ENCODE results near the gene ZNF554.

The ZNF554 gene

DNA sequence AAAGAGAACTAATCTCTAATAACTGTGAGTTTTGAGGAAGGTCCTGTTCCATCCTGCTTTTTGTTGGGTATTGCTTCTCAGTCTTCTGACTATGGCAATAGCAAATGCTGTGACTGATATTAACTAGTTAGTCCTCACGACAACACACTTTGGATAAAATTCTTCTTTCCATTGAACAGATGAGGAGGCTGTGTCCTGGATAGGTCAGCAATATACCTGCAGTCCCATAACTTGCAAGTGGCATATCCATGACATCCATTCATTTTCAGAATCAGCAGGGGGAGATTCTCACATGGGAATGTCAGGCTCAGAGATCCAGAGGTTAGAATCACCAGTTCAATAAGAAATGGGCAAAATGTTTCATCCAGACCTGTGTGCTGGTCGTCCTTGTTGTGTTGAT, 7.4 kb downstream of the ZNF554 start:
- Histone ChIP-seq H3K36me3 (ENCODE audit: control insufficient read depth in 1 of 2, insufficient read depth in 2 of 2, low read length in 2 of 2) (peaks cover 8 to 23% of the 10 kb centered on the region in 2 donors), H3K4me3 (ENCODE audit: low read depth in 1 of 2, low read length in 2 of 2) (no peak overlapping the region), H3K9me3 (ENCODE audit: control insufficient read depth in 1 of 2, low read length in 2 of 2) (peaks cover 6 to 16% of the 10 kb centered on the region in 2 donors), H3K27me3 (ENCODE audit: control insufficient read depth in 1 of 2, insufficient read depth in 2 of 2, low read length in 2 of 2) (no peaks in the 10 kb centered on the region), H3K9ac (ENCODE audit: low read depth in 1 of 2, low read length in 2 of 2) (no peak overlapping the region), H3K27ac (ENCODE audit: low read depth, low read length) (no peak overlapping the region), H3K4me1 (ENCODE audit: control insufficient read depth in 1 of 2, insufficient read depth in 2 of 2, low read length in 2 of 2) (no peaks in the 10 kb centered on the region)

DNA sequence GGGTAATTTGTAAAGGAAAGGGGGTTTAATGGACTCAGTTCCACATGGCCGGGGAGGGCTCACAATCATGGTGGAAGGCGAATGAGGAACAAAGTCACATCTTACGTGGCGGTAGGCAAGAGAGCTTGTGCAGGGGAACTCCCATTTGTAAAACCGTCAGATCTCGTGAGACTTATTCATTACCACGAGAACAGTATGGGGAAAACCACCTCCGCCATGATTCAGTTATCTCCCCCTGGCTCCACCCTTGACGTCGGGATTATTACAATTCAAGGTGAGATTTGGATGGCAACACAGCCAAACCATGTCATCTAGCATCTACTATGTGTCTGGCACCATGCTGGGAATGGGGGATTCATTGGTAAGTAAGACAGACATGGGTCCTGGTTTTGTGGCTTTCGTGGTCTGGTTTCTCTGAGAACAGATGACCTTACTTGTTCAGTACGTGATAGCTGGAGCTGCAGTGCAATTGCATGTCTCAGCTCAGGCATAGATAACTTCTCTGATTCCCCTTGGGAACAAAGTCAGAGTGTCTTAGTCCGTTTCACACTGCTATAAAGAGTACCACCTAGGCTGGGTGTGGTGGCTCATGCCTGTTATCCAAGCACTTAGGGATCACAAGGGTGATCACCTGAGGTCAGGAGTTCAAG, 8.3 kb downstream of the ZNF554 start:
- Histone ChIP-seq H3K4me1 (ENCODE audit: control insufficient read depth in 1 of 2, insufficient read depth in 2 of 2, low read length in 2 of 2) (no peaks in the 10 kb centered on the region), H3K9ac (ENCODE audit: low read depth in 1 of 2, low read length in 2 of 2) (no peak overlapping the region), H3K4me3 (ENCODE audit: low read depth in 1 of 2, low read length in 2 of 2) (no peak overlapping the region), H3K27ac (ENCODE audit: low read depth, low read length) (no peak overlapping the region), H3K36me3 (ENCODE audit: control insufficient read depth in 1 of 2, insufficient read depth in 2 of 2, low read length in 2 of 2) (peaks cover 17 to 31% of the 10 kb centered on the region in 2 donors), H3K9me3 (ENCODE audit: control insufficient read depth in 1 of 2, low read length in 2 of 2) (peaks cover 15 to 25% of the 10 kb centered on the region in 2 donors), H3K27me3 (ENCODE audit: control insufficient read depth in 1 of 2, insufficient read depth in 2 of 2, low read length in 2 of 2) (no peaks in the 10 kb centered on the region)

DNA sequence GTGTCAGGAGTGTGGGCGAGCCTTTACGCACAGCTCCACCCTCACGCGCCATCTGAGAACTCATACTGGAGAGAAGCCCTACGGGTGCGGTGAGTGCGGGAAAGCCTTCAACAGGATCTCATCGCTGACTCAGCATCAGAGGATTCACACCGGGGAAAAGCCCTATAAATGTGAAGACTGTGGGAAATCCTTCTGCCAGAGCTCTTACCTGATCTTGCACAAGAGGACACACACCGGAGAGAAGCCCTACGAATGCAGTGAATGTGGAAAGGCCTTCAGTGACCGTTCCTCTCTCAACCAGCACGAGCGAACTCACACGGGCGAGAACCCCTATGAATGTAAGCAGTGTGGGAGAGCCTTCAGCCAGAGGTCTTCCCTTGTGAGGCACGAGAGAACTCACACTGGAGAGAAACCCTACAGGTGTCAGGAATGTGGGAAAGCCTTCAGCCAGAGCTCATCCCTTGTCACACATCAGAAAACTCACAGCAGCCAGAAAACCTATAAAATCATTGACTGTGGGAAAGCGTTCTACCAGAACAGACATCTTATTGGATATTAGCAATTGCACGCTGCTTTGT, 14.7 kb downstream of the ZNF554 start:
- Histone ChIP-seq H3K36me3 (ENCODE audit: control insufficient read depth in 1 of 2, insufficient read depth in 2 of 2, low read length in 2 of 2) (peaks cover 26 to 34% of the 10 kb centered on the region in 2 donors), H3K27me3 (ENCODE audit: control insufficient read depth in 1 of 2, insufficient read depth in 2 of 2, low read length in 2 of 2) (no peaks in the 10 kb centered on the region), H3K4me1 (ENCODE audit: control insufficient read depth in 1 of 2, insufficient read depth in 2 of 2, low read length in 2 of 2) (no peaks in the 10 kb centered on the region), H3K4me3 (ENCODE audit: low read depth in 1 of 2, low read length in 2 of 2) (peak overlapping the region; percentile 11 to 45), H3K9ac (ENCODE audit: low read depth in 1 of 2, low read length in 2 of 2) (no peak overlapping the region), H3K27ac (ENCODE audit: low read depth, low read length) (no peak overlapping the region), H3K9me3 (ENCODE audit: control insufficient read depth in 1 of 2, low read length in 2 of 2) (peaks cover 54 to 57% of the 10 kb centered on the region in 2 donors)

DNA sequence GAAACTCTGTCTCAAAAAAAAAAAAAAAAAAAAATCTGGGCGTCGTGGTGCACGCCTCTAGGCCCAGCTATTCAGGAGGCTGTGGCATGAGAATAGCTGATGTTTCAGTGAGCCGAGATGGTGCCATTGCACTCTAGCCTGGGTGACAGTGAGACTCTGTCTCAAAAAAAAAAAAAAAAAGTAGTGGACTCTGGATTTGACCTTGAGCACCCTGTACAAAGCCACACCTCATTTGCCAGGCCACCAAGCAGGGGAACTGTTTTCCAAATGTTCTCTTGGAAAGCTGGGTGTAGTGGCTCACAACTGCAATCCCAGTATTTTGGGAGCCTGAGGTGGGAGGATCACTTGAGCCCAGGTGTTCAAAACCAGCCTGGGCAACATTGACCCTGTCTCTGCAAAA, 17.8 kb downstream of the ZNF554 start:
- Histone ChIP-seq H3K9me3 (ENCODE audit: control insufficient read depth in 1 of 2, low read length in 2 of 2) (peaks cover 40 to 44% of the 10 kb centered on the region in 2 donors), H3K36me3 (ENCODE audit: control insufficient read depth in 1 of 2, insufficient read depth in 2 of 2, low read length in 2 of 2) (peaks cover 23 to 31% of the 10 kb centered on the region in 2 donors)

DNA sequence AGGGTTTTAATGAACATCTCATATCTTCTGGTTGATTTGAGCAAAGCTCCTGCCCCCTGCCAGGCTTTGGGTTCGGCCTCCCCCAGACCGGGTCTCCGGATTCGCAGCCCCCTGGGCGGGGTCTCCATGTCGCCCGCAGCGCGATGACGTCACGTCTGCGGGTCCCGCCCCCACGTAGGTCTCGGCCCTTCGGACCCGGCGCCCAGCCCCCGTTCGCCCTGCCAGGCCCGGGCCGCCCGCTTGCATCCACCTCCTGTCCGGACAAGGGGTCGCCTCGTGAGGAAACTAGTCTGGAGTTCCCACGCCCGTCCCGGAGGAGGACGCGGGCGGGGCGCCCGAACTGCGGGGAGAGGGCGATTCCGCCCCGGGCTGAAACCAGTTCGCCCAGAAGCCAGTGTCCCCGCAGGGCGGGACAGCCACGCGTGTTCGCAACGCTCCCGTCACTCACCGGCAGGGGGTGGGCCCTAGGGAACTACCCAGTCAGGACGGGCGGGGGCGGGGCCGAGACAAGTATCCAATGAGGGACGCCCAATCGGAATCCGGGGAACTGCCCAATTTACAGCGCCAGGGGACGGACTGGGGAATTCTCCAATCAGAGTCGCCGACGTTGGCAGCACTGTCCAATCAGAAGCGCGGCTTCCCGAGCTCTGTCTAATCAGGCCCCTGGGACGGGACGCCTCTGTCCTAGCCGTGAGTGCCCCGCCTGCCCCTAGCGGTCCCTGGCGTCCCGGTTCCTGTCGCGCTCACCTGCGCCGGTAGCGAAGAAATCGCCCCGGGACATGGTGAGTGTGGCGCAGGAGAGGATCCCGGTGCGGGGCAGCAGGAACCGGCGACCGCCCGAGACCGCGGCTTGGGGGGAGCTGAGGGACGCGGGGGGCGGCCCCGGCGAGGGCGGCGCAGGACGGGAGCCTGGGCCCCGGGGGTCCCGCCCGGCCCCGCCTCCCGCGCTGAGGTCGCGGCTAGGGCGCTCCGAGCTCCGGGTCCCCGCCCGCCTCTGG, 21.4 kb downstream of the ZNF554 start, which contains the start of gene ZNF555:
ZNF555 (plus strand) TSS at position 682 of the 998 bp plus-strand sequence; CDS start at position 780, 98 bp downstream.
- Histone ChIP-seq H3K9me3 (ENCODE audit: control insufficient read depth in 1 of 2, low read length in 2 of 2) (peaks cover 8 to 13% of the 10 kb centered on the region in 2 donors), H3K4me1 (ENCODE audit: control insufficient read depth in 1 of 2, insufficient read depth in 2 of 2, low read length in 2 of 2) (peaks cover 0 to 7% of the 10 kb centered on the region in 2 donors), H3K36me3 (ENCODE audit: control insufficient read depth in 1 of 2, insufficient read depth in 2 of 2, low read length in 2 of 2) (peaks cover 2 to 3% of the 10 kb centered on the region in 2 donors), H3K27me3 (ENCODE audit: control insufficient read depth in 1 of 2, insufficient read depth in 2 of 2, low read length in 2 of 2) (no peaks in the 10 kb centered on the region), H3K27ac (ENCODE audit: low read depth, low read length) (peak within 1 kb of the TSS; percentile 81), H3K9ac (ENCODE audit: low read depth in 1 of 2, low read length in 2 of 2) (peak within 1 kb of the TSS; percentile 48 to 57), H3K4me3 (ENCODE audit: low read depth in 1 of 2, low read length in 2 of 2) (peak within 1 kb of the TSS; percentile 76 to 83)

More for the DNA sequence above, 17.8 kb downstream of the ZNF554 start:
- no peak overlapping the region for H3K27ac ChIP-seq (ENCODE audit: low read depth, low read length)
- no peak overlapping the region for H3K9ac ChIP-seq (ENCODE audit: low read depth in 1 of 2, low read length in 2 of 2)
- no peak overlapping the region for H3K4me3 ChIP-seq (ENCODE audit: low read depth in 1 of 2, low read length in 2 of 2)
- peaks cover 0 to 3% of the 10 kb centered on the region in 2 donors for H3K4me1 ChIP-seq (ENCODE audit: control insufficient read depth in 1 of 2, insufficient read depth in 2 of 2, low read length in 2 of 2)
- H3K27me3 ChIP-seq (ENCODE audit: control insufficient read depth in 1 of 2, insufficient read depth in 2 of 2, low read length in 2 of 2), result no peaks in the 10 kb centered on the region

DNA sequence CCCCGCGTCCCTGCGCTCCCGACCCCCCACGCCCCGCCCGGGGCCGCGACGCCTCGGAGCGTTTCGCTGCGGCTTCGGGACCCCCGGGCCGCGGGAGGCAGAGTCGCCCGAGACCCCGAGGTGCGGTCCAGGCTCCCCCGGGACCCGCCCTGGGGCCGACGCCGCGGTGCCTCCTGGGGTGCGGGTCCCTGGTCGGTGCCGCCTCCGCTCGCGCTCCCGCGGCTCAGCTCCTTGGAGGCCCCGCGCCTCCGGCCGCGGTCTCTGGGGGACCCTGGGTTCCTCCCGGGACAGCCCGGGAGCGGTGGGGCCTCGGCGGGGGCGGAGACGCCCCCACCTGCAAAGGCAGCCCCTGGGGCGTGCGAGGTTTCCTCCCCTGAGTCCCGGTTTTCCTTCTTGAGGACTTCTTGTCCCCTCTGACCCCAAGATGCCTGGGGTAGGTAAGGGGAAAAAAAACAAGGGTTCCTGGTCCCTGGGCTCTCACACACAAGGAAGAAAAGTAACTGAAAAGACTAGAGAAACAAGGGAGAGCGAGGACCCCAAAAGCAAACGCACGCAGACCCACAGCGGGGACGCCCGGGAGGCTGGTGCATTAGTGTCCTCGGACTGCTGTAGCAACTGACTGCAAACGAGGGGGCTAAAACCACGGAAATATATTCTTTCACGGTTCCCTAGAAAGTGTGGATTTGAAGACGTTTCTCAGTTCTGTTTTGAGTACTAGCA, 22.3 kb downstream of the ZNF554 start:
- Histone ChIP-seq H3K9me3 (ENCODE audit: control insufficient read depth in 1 of 2, low read length in 2 of 2) (peaks cover 0 to 4% of the 10 kb centered on the region in 2 donors), H3K27ac (ENCODE audit: low read depth, low read length) (no peak overlapping the region), H3K36me3 (ENCODE audit: control insufficient read depth in 1 of 2, insufficient read depth in 2 of 2, low read length in 2 of 2) (peaks cover 0 to 7% of the 10 kb centered on the region in 2 donors), H3K9ac (ENCODE audit: low read depth in 1 of 2, low read length in 2 of 2) (peak overlapping the region; percentile 48), H3K4me1 (ENCODE audit: control insufficient read depth in 1 of 2, insufficient read depth in 2 of 2, low read length in 2 of 2) (peaks cover 0 to 7% of the 10 kb centered on the region in 2 donors), H3K4me3 (ENCODE audit: low read depth in 1 of 2, low read length in 2 of 2) (peak overlapping the region; percentile 76 to 83), H3K27me3 (ENCODE audit: control insufficient read depth in 1 of 2, insufficient read depth in 2 of 2, low read length in 2 of 2) (no peaks in the 10 kb centered on the region)

DNA sequence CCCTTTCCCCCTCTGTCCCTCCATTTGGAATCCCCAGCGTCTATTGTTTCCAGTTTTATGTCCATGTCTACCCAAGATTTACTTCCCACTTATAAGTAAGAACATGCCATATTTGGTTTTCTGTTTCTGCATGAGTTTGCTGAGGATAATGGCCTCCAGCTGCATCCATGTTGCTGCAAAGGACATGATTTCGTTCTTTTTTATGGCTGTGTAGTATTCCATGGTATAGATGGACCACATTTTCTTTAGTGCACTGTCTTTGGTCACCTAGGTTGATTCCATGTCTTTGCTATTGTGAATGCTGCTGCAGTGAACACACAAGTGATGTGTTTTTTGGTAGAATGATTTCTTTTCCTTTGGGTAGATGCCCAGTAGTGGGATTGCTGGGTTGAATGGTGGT, 25.4 kb downstream of the ZNF554 start:
- H3K27ac ChIP-seq (ENCODE audit: low read depth, low read length), result no peak overlapping the region
- no peak overlapping the region for H3K4me3 ChIP-seq (ENCODE audit: low read depth in 1 of 2, low read length in 2 of 2)
- H3K4me1 ChIP-seq (ENCODE audit: control insufficient read depth in 1 of 2, insufficient read depth in 2 of 2, low read length in 2 of 2), result peaks cover 0 to 7% of the 10 kb centered on the region in 2 donors
- H3K9ac ChIP-seq (ENCODE audit: low read depth in 1 of 2, low read length in 2 of 2), result no peak overlapping the region
- H3K9me3 ChIP-seq (ENCODE audit: control insufficient read depth in 1 of 2, low read length in 2 of 2), result peaks cover 11 to 20% of the 10 kb centered on the region in 2 donors
- H3K27me3 ChIP-seq (ENCODE audit: control insufficient read depth in 1 of 2, insufficient read depth in 2 of 2, low read length in 2 of 2), result no peaks in the 10 kb centered on the region
- H3K36me3 ChIP-seq (ENCODE audit: control insufficient read depth in 1 of 2, insufficient read depth in 2 of 2, low read length in 2 of 2), result peaks cover 0 to 7% of the 10 kb centered on the region in 2 donors

DNA sequence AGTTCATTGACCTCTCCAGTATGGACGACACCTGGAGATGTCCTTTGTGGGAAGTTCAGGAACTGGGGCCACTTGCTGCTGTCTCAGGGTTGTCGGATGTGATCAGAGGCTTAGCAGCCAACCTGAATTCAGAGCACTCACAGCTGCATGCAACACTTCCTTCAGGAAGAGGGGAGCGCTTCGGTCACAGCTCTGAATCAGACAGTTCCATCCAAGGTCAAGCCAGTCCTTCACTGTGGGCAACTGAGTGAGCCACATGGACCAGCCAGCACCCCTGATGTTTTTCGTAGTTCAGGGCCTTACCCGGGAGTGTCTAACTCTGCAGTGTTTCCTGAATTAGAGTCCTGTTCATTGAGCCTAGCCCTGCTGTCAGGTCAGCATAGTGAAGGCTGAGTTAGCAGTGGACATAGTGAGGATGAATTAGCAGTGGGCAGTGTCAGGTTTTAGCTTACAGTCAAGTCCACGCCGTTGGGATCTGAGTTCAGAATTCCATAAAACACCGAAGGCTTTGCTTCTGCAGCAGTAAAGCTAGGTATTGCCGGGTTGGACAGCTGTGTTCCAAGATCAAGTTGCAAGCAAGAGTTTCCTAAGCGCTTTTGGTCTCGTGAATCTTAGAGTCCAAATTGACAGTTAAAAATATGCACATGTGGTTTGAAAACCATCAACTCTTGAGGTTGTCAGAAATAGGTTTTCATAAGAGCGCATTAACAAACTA, 26.7 kb downstream of the ZNF554 start:
- peaks cover 0 to 7% of the 10 kb centered on the region in 2 donors for H3K4me1 ChIP-seq (ENCODE audit: control insufficient read depth in 1 of 2, insufficient read depth in 2 of 2, low read length in 2 of 2)
- peaks cover 9 to 11% of the 10 kb centered on the region in 2 donors for H3K36me3 ChIP-seq (ENCODE audit: control insufficient read depth in 1 of 2, insufficient read depth in 2 of 2, low read length in 2 of 2)
- no peaks in the 10 kb centered on the region for H3K27me3 ChIP-seq (ENCODE audit: control insufficient read depth in 1 of 2, insufficient read depth in 2 of 2, low read length in 2 of 2)
- no peak overlapping the region for H3K4me3 ChIP-seq (ENCODE audit: low read depth in 1 of 2, low read length in 2 of 2)
- H3K9me3 ChIP-seq (ENCODE audit: control insufficient read depth in 1 of 2, low read length in 2 of 2), result peaks cover 19 to 28% of the 10 kb centered on the region in 2 donors
- no peak overlapping the region for H3K9ac ChIP-seq (ENCODE audit: low read depth in 1 of 2, low read length in 2 of 2)
- H3K27ac ChIP-seq (ENCODE audit: low read depth, low read length), result no peak overlapping the region

DNA sequence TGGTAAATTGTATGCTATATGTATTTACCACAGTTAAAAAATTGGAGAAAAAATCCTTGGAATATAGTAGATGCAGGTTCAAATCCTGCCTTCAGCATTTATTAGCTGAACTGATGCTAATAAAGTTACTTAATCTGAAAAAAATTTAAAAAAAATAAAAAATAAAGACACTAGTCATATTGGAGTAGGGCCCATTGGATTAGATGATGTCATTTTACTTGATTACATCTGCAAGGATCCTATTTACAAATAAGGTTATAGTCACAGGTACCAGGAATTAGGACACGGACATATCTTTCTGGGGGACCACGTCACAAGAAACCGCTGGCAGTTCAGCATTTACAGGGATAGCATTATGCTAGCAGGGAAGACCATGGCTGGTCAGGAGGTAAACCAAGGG, 27.8 kb downstream of the ZNF554 start:
- H3K4me1 ChIP-seq (ENCODE audit: control insufficient read depth in 1 of 2, insufficient read depth in 2 of 2, low read length in 2 of 2), result peaks cover 0 to 3% of the 10 kb centered on the region in 2 donors
- peaks cover 29 to 40% of the 10 kb centered on the region in 2 donors for H3K9me3 ChIP-seq (ENCODE audit: control insufficient read depth in 1 of 2, low read length in 2 of 2)
- H3K4me3 ChIP-seq (ENCODE audit: low read depth in 1 of 2, low read length in 2 of 2), result no peak overlapping the region
- H3K9ac ChIP-seq (ENCODE audit: low read depth in 1 of 2, low read length in 2 of 2), result no peak overlapping the region
- no peak overlapping the region for H3K27ac ChIP-seq (ENCODE audit: low read depth, low read length)
- H3K36me3 ChIP-seq (ENCODE audit: control insufficient read depth in 1 of 2, insufficient read depth in 2 of 2, low read length in 2 of 2), result peaks cover 18 to 23% of the 10 kb centered on the region in 2 donors
- no peaks in the 10 kb centered on the region for H3K27me3 ChIP-seq (ENCODE audit: control insufficient read depth in 1 of 2, insufficient read depth in 2 of 2, low read length in 2 of 2)

Data from duodenal mucosa (tissue), 2 donors.